Measurements from ENCODE around the gene FEZF1.
"Not testable (repeated sequence)": the region's sequence is repeated elsewhere in the genome, so short reads cannot be mapped to it uniquely, and the experiment has no call there.

Gene FEZF1

DNA sequence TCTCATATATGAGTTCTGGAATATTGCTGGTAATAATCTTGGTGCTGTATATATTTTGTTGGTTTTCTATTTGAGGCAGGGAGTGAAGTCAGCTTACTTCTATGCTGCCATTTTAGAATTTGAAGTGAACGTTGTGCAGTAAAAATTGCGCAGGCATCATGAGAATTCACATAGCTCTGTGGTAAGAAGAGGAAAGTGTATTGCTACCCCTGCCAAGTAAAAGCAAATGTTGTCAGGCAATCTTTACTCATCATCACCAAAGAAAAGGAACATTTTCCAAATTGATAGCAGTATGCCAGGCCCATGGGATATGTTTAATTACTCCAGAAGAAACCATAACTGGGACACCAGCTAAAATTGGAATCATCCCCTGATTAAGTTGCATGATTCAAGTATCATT, 13.4 kb downstream of the FEZF1 start:
- no peak for DNase-seq
- intact Hi-C loops (cut with DNase I) = no loop called here

DNA sequence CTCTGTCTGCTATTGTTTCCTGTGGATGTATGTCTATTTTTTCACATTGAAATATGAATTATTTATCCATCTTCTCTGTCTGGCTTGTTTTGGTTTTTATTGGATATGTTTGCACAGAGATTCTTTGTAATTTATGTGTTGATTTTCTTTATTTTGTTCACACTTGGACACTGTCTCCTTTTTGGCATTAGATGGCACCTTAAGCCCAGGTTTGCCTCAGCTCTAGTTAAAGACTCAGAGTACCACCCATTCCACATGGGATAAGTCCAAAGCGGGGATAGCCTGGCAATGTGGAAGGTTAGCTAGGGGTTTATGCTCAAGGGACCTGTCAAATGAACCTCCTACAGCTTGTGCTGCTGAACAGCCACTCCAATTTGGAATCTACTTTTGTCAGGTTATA, 14.1 kb downstream of the FEZF1 start:
- no peak for DNase-seq
- intact Hi-C loops (cut with DNase I) = no loop called here

- DNase-seq = no peak
- intact Hi-C loops (cut with DNase I) = no loop called here
These were observed 15.1 kb downstream of the FEZF1 start for GRCh38 chr7:122289426-122289825.

- intact Hi-C loops (cut with DNase I); DNase-seq: not testable (repeated sequence)
These were observed 19.9 kb downstream of the FEZF1 start for GRCh38 chr7:122284608-122285007.

- no peak for DNase-seq
- intact Hi-C loops (cut with DNase I) = no loop called here
These were observed 31.4 kb downstream of the FEZF1 start for GRCh38 chr7:122273117-122273516.

DNA sequence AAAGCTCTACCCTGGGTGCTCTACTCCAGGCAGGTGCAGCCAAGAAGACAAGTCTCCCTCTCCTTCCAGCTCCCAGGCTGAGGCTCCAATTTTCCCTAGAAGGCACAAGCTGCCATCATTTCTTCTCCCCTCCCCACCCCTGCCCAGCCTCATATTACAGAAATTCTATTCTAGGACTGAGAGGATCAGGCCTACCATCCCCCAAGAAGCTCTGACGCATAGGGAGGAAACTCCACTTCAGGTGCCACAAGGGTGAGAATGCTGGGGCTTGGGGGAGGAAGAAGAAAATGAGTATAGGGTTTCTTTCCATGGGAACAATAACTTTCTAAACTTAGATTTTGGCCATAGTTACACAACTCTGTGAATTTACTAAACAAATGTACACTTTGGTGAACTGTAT, 35.3 kb downstream of the FEZF1 start:
- DNase-seq = no peak
- intact Hi-C loops (cut with DNase I) = no loop called here

- DNase-seq = no peak
- intact Hi-C loops (cut with DNase I) = no loop called here
These were observed 36.4 kb downstream of the FEZF1 start for GRCh38 chr7:122268101-122268500.

- intact Hi-C loops (cut with DNase I) = no loop called here
- DNase-seq = no peak
These were observed 42.3 kb downstream of the FEZF1 start for GRCh38 chr7:122262246-122262645.

GRCh38 chr7:122261442-122261841, 43.1 kb downstream of the FEZF1 start:
- DNase-seq = no peak
- intact Hi-C loops (cut with DNase I) = no loop called here

- no peak for DNase-seq
- intact Hi-C loops (cut with DNase I) = no loop called here
These were observed 43.5 kb downstream of the FEZF1 start for GRCh38 chr7:122261016-122261415.

DNA sequence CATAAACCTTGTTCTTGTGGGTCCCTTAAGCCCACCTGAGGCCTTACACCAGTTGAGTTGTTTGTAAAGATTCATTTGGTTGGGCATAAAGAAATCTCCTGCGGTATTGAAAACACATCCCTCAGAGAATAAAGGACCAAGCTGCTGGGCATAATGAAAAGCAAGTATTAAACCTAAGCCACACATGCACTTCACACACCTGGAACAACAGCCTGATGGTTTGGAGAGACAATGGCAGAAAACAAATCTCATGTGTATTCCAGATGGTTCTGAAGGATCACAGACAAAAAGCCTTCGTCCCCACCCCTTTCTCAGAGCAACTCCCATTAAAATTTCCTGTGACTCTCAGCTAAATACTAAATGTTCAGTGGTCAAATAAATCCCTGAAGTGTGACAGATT, 44.2 kb downstream of the FEZF1 start:
- no peak for DNase-seq
- intact Hi-C loops (cut with DNase I) = no loop called here

- intact Hi-C loops (cut with DNase I) = no loop called here
- no peak for DNase-seq
These were observed 45.6 kb downstream of the FEZF1 start for GRCh38 chr7:122258971-122259370.

- intact Hi-C loops (cut with DNase I) = no loop called here
- no peak for DNase-seq
These were observed 47.5 kb downstream of the FEZF1 start for GRCh38 chr7:122257056-122257455.

- DNase-seq = no peak
- intact Hi-C loops (cut with DNase I) = no loop called here
These were observed 48.5 kb downstream of the FEZF1 start for GRCh38 chr7:122256046-122256445.

DNA sequence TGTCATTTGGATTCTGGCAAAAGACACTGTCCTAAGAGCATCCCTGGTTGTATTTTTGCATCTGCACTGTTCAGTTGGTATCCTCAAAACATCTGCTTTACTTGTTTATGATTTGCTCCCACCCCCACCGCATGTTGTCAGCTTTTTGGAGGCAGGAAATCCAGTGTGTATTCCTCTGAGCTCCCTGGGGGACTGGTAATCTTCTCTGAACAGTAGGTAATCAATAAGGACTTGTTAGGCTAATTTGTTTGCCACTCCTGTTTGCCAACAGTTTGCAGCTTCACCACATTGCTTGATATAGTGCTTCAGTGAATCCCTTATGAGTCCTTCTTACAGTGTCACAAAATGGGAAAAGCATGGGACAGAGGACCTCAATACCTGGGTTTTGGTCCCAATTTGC, 49.1 kb downstream of the FEZF1 start:
- intact Hi-C loops (cut with DNase I) = no loop called here

More for the DNA sequence above, 49.1 kb downstream of the FEZF1 start:
- DNase-seq = no peak

All from head of caudate nucleus (tissue), 42 donors.